Right lobe of liver (tissue), 4 donors: ENCODE data around the gene MACF1.

ENCODE experiments used
- CTCF ChIP-seq, 4 donors: fragments of 200-600 bp in 3 of 4; fragments of 450-650 bp in 1 of 4; IDR thresholded peaks; one replicate each; pipeline versions ENCODE4 v1.5.1 to v1.8.0; 2016 to 2022; ENCODE audit warnings: antibody characterized with exemption in 4 of 4, mild to moderate bottlenecking in 2 of 4
- POLR2A ChIP-seq: fragments of 450-650 bp; IDR thresholded peaks from one replicate; pipeline ENCODE4 v1.6.1; 2017; ENCODE audit warnings: antibody characterized with exemption, mild to moderate bottlenecking
- donor health status: DM: no; HTN: no; CAD: no.
- donor health status: DM: no; HTN: no; CAD: no.
- donor health status: DM: no; HTN: yes; CAD: no.

GRCh38 chr1:39266792-39267191 is 62.3 kb downstream of the MACF1 start:
- TF ChIP-seq CTCF (IDR thresholded peaks at IDR 0.05) (no peak), POLR2A (no peak)
